Measurements from ENCODE around the gene C1QL3. TPM values are rescaled to one million over a fixed set of nuclear protein-coding genes. Genes with fewer than 3 reads are reported as not detected.

The C1QL3 gene
- total RNA-seq, 2 experiments from 2014 or later = not detected

DNA sequence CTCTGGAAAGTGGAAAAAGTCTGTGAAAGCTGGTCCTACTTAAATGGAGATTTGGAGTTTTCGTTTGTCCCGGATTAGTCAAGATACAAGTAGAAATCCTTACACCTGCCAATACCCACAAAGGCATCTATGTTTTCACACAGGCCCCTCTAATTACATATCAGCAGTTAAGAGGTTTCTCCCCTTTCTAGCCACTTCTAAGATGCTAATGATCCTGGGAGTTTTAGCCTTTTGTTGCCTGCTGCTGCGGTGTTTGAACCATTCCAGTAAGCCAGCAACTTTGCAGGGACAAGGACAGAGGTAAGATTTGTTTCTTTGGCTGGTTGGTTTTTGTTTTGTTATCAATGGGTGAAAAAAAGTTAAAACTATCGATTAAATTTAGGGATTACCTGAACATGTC lies 5.8 kb upstream of the C1QL3 start:
- DNase-seq (no peak), ATAC-seq (no peak)
- Mint-ChIP-seq H3K27ac (no peak overlapping the region), H3K9me3 (ENCODE audit: insufficient read depth) (no peaks in the 10 kb centered on the region), H3K4me3 (no peak overlapping the region), H3K36me3 (ENCODE audit: low read depth) (no peaks in the 10 kb centered on the region), H3K27me3 (ENCODE audit: low read depth) (peaks cover 26% of the 10 kb centered on the region), H3K4me1 (ENCODE audit: low read depth) (no peaks in the 10 kb centered on the region)
- ChIA-PET CTCF (no interaction called here), POLR2A (no interaction called here)

DNA sequence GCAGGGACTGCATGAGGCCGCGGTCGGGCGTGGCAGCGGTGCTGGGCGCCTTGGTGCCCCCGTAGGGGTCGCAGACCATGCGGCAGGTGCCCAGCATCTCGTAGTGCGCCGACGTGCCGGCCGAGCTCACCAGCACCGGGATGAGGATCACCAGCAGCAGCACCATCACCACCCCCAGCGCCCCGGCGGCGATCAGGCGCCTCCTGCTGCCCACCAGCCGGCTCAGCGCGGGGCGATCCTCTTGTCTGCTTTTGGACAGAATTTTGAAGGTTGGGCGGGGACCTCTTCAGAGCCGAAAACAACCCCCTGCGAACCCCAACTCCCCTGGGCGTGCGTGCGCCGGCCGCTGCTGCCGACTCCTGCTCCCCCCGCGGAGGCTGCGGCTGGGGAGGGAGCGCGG lies 779 bp downstream of the C1QL3 start:
- ChIA-PET CTCF (interaction anchor here (1.3 kb wide), 1 partner anchor 67 kb away, joined by 3 read pairs; no protein-coding TSS in a partner anchor), POLR2A (no interaction called here)
- ATAC-seq (peak; percentile 55), DNase-seq (peak; percentile 45)
- peaks cover 3% of the 10 kb centered on the region for H3K36me3 Mint-ChIP-seq (ENCODE audit: low read depth)
- H3K4me1 Mint-ChIP-seq (ENCODE audit: low read depth) = peaks cover 10% of the 10 kb centered on the region
- peak overlapping the region; percentile 48 for H3K4me3 Mint-ChIP-seq
- H3K27ac Mint-ChIP-seq = no peak overlapping the region
- H3K9me3 Mint-ChIP-seq (ENCODE audit: insufficient read depth) = no peaks in the 10 kb centered on the region
- H3K27me3 Mint-ChIP-seq (ENCODE audit: low read depth) = peaks cover 41% of the 10 kb centered on the region

DNA sequence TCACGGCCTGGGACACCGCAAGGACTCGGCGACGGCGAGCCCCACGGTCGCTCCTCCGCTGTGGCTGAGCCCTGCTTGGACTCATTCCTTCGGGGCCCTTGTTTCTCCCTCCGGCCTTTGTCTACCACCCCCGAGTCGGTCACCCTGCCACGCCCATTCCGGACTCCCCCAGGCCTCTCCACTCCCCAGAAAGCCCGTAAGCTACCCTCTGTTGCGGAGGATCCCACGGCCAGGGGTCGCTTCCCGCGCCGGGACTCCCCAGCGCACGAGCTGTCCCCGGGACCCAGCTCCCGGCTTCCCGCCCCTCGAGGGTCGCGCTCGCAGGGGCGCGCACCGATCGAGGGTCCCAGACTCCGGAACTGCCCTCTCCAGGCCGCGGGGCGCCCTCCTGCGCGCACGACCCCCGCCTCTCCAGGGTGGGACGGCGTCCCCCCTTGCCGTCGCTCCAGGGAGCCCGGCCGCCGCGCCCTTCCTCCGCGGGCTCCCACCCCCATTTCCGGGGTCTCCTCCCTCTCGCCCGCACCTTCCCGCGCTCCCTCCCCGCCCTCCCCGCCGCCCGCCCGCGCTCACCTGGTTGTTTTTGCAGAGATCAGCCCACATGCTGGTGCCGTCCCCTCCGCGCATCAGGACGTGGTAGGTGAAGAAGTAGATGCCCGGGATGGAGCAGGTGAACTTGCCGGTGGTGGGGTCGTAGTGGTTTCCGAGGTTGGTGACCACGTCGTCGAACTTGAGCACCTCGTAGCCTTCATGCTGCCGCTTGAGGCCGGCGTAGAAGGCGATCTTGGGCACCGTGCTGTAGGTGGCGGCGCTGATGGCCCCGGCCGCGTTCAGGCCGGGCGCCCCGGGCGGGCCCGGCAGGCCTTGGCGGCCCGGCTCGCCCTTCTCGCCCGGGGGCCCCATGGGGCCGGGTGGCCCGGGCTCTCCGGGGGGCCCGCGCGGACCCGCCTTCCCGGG lies 1.5 kb downstream of the C1QL3 start:
- DNase-seq (peak; percentile 23), ATAC-seq (peak; percentile 55)
- CTCF ChIA-PET = no interaction called here
- peaks cover 38% of the 10 kb centered on the region for H3K27me3 Mint-ChIP-seq (ENCODE audit: low read depth)
- peak overlapping the region; percentile 69 for H3K4me3 Mint-ChIP-seq
- no peak overlapping the region for H3K27ac Mint-ChIP-seq
- peaks cover 3% of the 10 kb centered on the region for H3K36me3 Mint-ChIP-seq (ENCODE audit: low read depth)
- no peaks in the 10 kb centered on the region for H3K9me3 Mint-ChIP-seq (ENCODE audit: insufficient read depth)
- POLR2A ChIA-PET = no interaction called here
- H3K4me1 Mint-ChIP-seq (ENCODE audit: low read depth) = peaks cover 10% of the 10 kb centered on the region

DNA sequence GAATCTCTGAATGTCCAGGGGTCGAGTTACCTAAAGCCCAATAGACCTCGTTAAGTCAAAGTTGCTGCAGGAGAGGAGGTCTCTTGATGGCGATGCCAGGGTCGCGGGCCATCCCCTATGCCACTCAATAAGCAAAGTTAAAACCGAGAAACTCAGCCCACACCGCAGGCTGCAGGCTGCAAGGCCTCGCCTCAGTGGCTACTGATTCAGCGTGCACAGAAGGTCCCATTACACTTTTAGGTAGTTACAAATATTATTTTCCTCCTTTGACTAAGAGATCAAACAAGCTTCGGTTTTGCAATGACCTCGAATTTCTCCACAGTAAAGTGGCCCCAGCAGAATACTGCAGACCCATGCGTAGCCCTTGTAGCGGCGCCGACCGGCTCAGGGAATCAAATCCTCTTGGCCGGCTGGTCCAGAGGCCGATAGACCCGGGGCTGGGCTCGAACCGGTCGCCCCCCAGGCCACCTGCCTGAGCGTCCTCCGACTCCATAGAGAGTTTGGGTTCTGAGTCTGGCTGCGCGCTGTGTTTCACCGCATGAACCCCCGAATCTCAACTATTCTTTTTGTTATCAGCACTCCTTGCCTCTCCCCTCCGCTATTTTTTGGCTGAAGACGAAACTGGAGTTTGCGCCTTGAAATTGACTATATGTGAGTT lies 2.3 kb downstream of the C1QL3 start:
- ATAC-seq (no peak), DNase-seq (no peak)
- no peak overlapping the region for H3K27ac Mint-ChIP-seq
- CTCF ChIA-PET = interaction anchor here (1.2 kb wide), 1 partner anchor 25 kb away, joined by 5 read pairs; no protein-coding TSS in a partner anchor
- peak overlapping the region; percentile 69 for H3K4me3 Mint-ChIP-seq
- H3K36me3 Mint-ChIP-seq (ENCODE audit: low read depth) = peaks cover 3% of the 10 kb centered on the region
- POLR2A ChIA-PET = no interaction called here
- H3K9me3 Mint-ChIP-seq (ENCODE audit: insufficient read depth) = no peaks in the 10 kb centered on the region
- H3K4me1 Mint-ChIP-seq (ENCODE audit: low read depth) = peaks cover 10% of the 10 kb centered on the region
- peaks cover 35% of the 10 kb centered on the region for H3K27me3 Mint-ChIP-seq (ENCODE audit: low read depth)

DNA sequence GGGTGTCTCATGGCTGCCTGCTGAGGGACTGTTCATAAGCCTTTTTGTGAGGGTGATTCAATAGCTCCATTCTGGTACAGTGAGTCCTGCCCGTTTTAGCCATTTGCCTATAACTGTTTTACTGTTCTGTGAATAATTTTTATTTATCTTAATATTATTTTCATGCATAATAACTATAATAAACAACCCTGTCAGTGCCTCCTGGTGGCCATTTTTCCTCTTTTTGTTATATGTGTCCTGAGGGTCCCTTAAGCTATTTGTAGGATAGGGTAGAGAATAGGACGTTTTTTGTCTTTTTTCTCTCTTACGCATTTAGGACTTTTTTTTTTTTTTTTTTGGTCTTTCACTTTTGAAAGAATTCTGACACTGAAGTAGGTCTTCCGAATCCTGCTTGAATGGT lies 2.9 kb downstream of the C1QL3 start:
- peaks cover 10% of the 10 kb centered on the region for H3K4me1 Mint-ChIP-seq (ENCODE audit: low read depth)
- H3K4me3 Mint-ChIP-seq = no peak overlapping the region
- peaks cover 3% of the 10 kb centered on the region for H3K36me3 Mint-ChIP-seq (ENCODE audit: low read depth)
- H3K27me3 Mint-ChIP-seq (ENCODE audit: low read depth) = peaks cover 31% of the 10 kb centered on the region
- POLR2A ChIA-PET = no interaction called here
- no peak for ATAC-seq
- CTCF ChIA-PET = interaction anchor here (1.2 kb wide), 1 partner anchor 26 kb away, joined by 5 read pairs; no protein-coding TSS in a partner anchor
- DNase-seq = no peak
- H3K9me3 Mint-ChIP-seq (ENCODE audit: insufficient read depth) = no peaks in the 10 kb centered on the region
- no peak overlapping the region for H3K27ac Mint-ChIP-seq

DNA sequence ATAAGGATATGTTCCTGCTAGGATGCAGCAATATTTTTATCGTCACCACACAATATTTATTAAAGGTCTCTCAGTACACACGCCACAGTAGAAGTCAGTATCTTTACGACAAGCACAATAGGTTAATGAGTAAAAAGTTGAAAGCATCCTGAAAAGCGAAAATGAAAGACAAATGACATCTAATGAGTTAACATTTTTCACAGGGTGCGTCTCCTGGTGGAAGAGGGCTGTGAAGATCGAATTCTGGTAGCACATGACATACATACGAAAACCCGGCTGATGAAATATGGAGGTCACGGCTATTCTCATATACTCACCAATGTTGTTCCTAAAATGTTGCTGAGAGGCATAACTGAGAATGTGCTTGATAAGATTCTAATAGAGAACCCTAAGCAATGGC lies 10.8 kb downstream of the C1QL3 start:
- Mint-ChIP-seq H3K36me3 (ENCODE audit: low read depth) (no peaks in the 10 kb centered on the region), H3K4me3 (no peak overlapping the region), H3K27ac (no peak overlapping the region), H3K9me3 (ENCODE audit: insufficient read depth) (no peaks in the 10 kb centered on the region), H3K4me1 (ENCODE audit: low read depth) (no peaks in the 10 kb centered on the region), H3K27me3 (ENCODE audit: low read depth) (no peaks in the 10 kb centered on the region)
- POLR2A ChIA-PET = no interaction called here
- no peak for ATAC-seq
- CTCF ChIA-PET = no interaction called here
- DNase-seq = no peak

DNA sequence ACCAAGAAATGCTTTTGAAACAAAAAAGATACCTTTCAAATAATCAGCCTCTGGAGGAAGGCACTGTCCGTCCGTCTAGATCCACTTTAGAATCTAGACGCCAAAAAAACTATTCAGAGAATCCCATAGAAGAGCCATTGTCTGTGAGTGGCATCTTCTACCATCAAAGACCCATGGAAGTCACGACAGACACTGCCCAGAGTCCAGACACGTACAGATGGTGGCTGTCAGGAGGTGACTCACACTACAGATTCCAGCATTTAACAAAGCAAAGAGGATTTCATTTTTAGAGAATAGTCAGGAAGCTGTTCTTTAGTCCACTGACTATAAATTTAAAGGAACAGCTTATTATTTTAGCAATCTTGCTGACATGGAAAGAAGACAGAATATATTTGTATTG lies 11.7 kb downstream of the C1QL3 start:
- H3K27me3 Mint-ChIP-seq (ENCODE audit: low read depth) = no peaks in the 10 kb centered on the region
- POLR2A ChIA-PET = no interaction called here
- ATAC-seq = no peak

DNA sequence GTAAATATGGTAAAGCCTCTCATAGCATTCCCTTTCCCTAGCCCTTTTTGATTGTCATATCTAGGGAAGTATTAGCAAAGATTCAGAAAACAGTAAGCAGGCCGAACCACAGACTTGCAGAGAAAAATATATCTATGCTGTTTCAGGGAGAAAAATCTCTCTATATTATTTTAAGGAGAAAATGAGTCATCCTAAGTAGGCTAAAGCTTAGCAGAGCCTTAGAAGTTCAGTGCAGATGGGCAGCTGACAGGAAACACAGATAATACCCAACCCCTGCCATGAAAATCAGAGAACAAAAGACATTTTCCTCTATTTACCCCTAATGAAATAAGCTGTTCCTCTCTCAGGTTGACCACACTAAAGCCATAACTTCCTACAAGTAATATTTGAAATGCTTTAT lies 16.5 kb downstream of the C1QL3 start:
- Mint-ChIP-seq H3K4me3 (no peak overlapping the region), H3K27ac (no peak overlapping the region), H3K36me3 (ENCODE audit: low read depth) (peaks cover 2% of the 10 kb centered on the region), H3K27me3 (ENCODE audit: low read depth) (no peaks in the 10 kb centered on the region), H3K4me1 (ENCODE audit: low read depth) (no peaks in the 10 kb centered on the region), H3K9me3 (ENCODE audit: insufficient read depth) (no peaks in the 10 kb centered on the region)
- CTCF ChIA-PET = no interaction called here
- DNase-seq (no peak), ATAC-seq (no peak)
- POLR2A ChIA-PET = no interaction called here

More for the DNA sequence above, 11.7 kb downstream of the C1QL3 start:
- Mint-ChIP-seq H3K36me3 (ENCODE audit: low read depth) (no peaks in the 10 kb centered on the region), H3K4me1 (ENCODE audit: low read depth) (no peaks in the 10 kb centered on the region), H3K4me3 (no peak overlapping the region), H3K27ac (no peak overlapping the region), H3K9me3 (ENCODE audit: insufficient read depth) (no peaks in the 10 kb centered on the region)
- no peak for DNase-seq
- CTCF ChIA-PET = no interaction called here

DNA sequence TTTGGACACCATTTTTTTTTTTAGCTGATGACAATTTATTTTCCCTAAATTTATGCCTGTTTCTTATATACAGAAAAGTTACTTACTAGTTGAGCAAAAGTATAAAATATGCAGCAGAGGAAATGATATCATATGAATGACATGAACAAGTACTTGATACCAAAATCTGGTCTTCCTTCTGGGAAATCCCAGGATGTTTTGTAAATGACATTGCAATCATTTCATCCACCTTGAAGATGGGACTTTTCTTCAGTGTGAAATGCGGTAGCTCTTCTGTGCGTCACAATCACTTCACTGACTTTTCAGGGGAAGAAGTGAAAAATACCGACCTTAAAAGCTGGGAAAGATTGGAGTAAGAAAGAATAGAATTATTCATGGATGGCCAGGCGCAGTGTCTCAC lies 23.8 kb downstream of the C1QL3 start:
- Mint-ChIP-seq H3K27ac (no peak overlapping the region), H3K9me3 (ENCODE audit: insufficient read depth) (no peaks in the 10 kb centered on the region), H3K4me3 (no peak overlapping the region), H3K36me3 (ENCODE audit: low read depth) (peaks cover 2% of the 10 kb centered on the region), H3K27me3 (ENCODE audit: low read depth) (no peaks in the 10 kb centered on the region), H3K4me1 (ENCODE audit: low read depth) (no peaks in the 10 kb centered on the region)
- no peak for DNase-seq
- no peak for ATAC-seq
- ChIA-PET POLR2A (no interaction called here), CTCF (no interaction called here)

DNA sequence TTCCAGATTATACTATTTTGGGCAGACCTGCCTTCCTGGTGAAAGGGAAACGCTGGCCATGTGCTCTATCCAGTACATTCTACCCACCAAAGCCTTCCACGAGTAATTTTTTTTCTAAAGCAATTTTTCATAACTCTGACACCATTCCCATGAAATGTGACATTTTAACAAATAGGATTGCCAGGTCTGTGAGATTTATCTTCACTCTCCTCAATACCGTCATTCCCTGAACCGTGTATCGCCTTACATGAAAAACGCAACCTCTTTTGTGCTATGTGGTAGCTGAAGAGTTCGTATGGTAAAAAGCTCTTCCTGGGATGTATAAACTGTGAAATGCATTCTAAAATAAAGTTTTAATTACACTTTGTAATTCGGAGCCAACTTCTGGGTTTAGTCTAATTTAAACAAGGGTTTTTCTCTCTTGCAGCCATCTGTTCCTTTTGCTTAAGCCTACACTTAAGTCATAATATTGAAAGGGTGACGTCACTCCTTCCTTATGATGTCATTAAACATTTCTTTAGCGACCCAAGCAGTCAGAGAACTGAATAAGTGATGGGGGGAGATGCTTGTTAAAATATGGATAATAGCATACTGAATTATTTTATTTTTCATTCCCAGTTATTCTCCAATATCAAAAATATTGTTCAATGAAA lies 27.7 kb downstream of the C1QL3 start:
- Mint-ChIP-seq H3K27ac (no peak overlapping the region), H3K27me3 (ENCODE audit: low read depth) (no peaks in the 10 kb centered on the region), H3K36me3 (ENCODE audit: low read depth) (peaks cover 8% of the 10 kb centered on the region), H3K4me1 (ENCODE audit: low read depth) (no peaks in the 10 kb centered on the region), H3K4me3 (no peak overlapping the region), H3K9me3 (ENCODE audit: insufficient read depth) (no peaks in the 10 kb centered on the region)
- ChIA-PET CTCF (no interaction called here), POLR2A (no interaction called here)
- DNase-seq (no peak), ATAC-seq (no peak)

DNA sequence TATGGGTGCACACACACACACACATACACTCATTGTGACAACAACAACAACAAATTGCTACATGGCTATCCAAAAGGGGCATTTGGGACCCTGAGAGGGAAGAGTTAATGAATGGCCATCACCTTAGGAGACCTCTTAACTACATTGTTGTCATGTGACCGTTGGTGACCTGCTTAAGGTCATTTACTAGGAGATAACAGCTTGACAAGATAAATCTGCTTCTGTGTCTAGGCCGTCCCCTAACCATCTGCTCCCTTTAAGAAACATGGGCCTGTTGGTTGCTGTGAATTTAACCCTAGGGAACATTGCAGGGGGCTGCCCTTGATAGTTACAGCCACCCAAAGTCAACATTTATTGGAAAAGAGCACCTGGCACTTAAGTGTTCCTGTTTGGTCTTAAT lies 29.7 kb downstream of the C1QL3 start:
- H3K27me3 Mint-ChIP-seq (ENCODE audit: low read depth) = no peaks in the 10 kb centered on the region
- CTCF ChIA-PET = no interaction called here
- H3K9me3 Mint-ChIP-seq (ENCODE audit: insufficient read depth) = no peaks in the 10 kb centered on the region
- ATAC-seq = no peak
- no peak overlapping the region for H3K4me3 Mint-ChIP-seq
- POLR2A ChIA-PET = no interaction called here
- no peak for DNase-seq
- H3K27ac Mint-ChIP-seq = no peak overlapping the region
- no peaks in the 10 kb centered on the region for H3K4me1 Mint-ChIP-seq (ENCODE audit: low read depth)
- H3K36me3 Mint-ChIP-seq (ENCODE audit: low read depth) = peaks cover 12% of the 10 kb centered on the region

DNA sequence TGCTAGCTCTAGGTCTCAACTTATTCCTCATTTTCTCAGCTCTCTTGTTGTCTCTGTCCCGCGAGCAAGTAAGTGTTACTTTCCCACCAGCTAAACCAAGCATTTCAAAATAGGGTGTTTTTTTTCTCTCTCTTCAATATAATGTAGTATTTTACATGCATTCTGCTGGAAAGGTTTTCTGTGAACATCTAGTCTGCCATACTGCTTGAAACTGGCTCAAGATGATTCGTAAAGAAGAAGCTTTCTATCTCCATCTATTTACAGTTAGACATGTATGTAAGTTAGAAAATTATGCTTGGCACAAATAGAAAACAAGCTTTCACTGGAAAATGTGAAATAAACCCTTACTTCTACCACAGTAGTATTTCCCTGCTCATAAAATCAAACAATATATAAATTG lies 31.2 kb downstream of the C1QL3 start:
- H3K4me1 Mint-ChIP-seq (ENCODE audit: low read depth) = no peaks in the 10 kb centered on the region
- DNase-seq (no peak), ATAC-seq (no peak)
- H3K4me3 Mint-ChIP-seq = no peak overlapping the region
- H3K36me3 Mint-ChIP-seq (ENCODE audit: low read depth) = peaks cover 14% of the 10 kb centered on the region
- no peaks in the 10 kb centered on the region for H3K9me3 Mint-ChIP-seq (ENCODE audit: insufficient read depth)
- ChIA-PET POLR2A (no interaction called here), CTCF (interaction anchor here (1.5 kb wide), 1 partner anchor 55 kb away, joined by 3 read pairs; no protein-coding TSS in a partner anchor)
- H3K27ac Mint-ChIP-seq = no peak overlapping the region
- no peaks in the 10 kb centered on the region for H3K27me3 Mint-ChIP-seq (ENCODE audit: low read depth)

All from activated CD8-positive, alpha-beta T cell treated with anti-CD3 and anti-CD28 coated beads, Interleukin-2, amount 10 ng/mL, durations not matched to agents 7 days and 5 days (primary cell).